Left ventricle myocardium inferior (tissue), 1 donor: Measurements from ENCODE around the gene SLC4A1. TPM values are rescaled to one million over a fixed set of nuclear protein-coding genes. Genes with fewer than 3 reads are reported as not detected.

Experiments
- DNase-seq: peaks from one replicate; pipeline ENCODE4 v3.0.0-alpha.2; 2020
- H3K27ac ChIP-seq: fragments of 200-600 bp; replicated peaks from 2 replicates; pipeline ENCODE4 v1.8.0; 2021
- H3K27me3 ChIP-seq: fragments of 200-600 bp; 2 replicates; pipeline ENCODE4 v1.8.0; 2021; ENCODE audit warnings: low read depth
- H3K36me3 ChIP-seq: fragments of 200-600 bp; 2 replicates; pipeline ENCODE4 v1.8.0; 2021
- H3K4me1 ChIP-seq: fragments of 200-600 bp; 2 replicates; pipeline ENCODE4 v1.8.0; 2021
- H3K4me3 ChIP-seq: fragments of 200-600 bp; 2 replicates; pipeline ENCODE4 v1.8.0; 2021; ENCODE audit warnings: mild to moderate bottlenecking, moderate library complexity
- H3K9me3 ChIP-seq: fragments of 200-600 bp; replicated peaks from 2 replicates; pipeline ENCODE4 v1.8.0; 2021
- intact Hi-C: fragments of 100-400 bp; cut with micrococcal nuclease; formaldehyde crosslinking; loops from one replicate; pipeline ENCODE4 v1.11.0; 2022
- long read RNA-seq: library from polyadenylated mRNA; unstranded; transcript quantifications from one replicate; pipeline ENCODE4 v2.0.0, GENCODE V29; 2021
- total RNA-seq: library from RNA; stranded (reverse); fragmentation: NEBNext Ultra II Directional; extraction: Animal tissue kit (Norgen Biotek cat#: 25700); gene quantifications from one replicate; pipeline ENCODE4 v1.2.1, GENCODE V29; 2021
- TF ChIP-seq, protein P1 (sequence below): fragments of 200-600 bp; IDR thresholded peaks from 2 replicates; pipeline ENCODE4 v1.8.0; 2021; ENCODE audit warnings: antibody characterized with exemption, mild to moderate bottlenecking, borderline replicate concordance
- donor health status: DM: no; HTN: yes; CAD: no; lungs with severe emphysema.

SLC4A1 gene
- total RNA-seq, result not detected
- long read RNA-seq, full-length matches to known transcripts, result 1 of 1 reads
- long read RNA-seq, partial matches to known transcripts, result 0 of 1 reads
- long read RNA-seq, other reads (novel, unspliced or antisense), result 0 of 1 reads

- Histone ChIP-seq H3K4me3 (no peak within 1 kb of the TSS), H3K27ac (no peak within 1 kb of the TSS), H3K27me3 (peaks cover 3% of the 10 kb centered on the region), H3K9me3 (no peaks in the 10 kb centered on the region), H3K4me1 (peaks cover 12% of the 10 kb centered on the region), H3K36me3 (no peaks in the 10 kb centered on the region)
- TF ChIP-seq, protein P1, sequence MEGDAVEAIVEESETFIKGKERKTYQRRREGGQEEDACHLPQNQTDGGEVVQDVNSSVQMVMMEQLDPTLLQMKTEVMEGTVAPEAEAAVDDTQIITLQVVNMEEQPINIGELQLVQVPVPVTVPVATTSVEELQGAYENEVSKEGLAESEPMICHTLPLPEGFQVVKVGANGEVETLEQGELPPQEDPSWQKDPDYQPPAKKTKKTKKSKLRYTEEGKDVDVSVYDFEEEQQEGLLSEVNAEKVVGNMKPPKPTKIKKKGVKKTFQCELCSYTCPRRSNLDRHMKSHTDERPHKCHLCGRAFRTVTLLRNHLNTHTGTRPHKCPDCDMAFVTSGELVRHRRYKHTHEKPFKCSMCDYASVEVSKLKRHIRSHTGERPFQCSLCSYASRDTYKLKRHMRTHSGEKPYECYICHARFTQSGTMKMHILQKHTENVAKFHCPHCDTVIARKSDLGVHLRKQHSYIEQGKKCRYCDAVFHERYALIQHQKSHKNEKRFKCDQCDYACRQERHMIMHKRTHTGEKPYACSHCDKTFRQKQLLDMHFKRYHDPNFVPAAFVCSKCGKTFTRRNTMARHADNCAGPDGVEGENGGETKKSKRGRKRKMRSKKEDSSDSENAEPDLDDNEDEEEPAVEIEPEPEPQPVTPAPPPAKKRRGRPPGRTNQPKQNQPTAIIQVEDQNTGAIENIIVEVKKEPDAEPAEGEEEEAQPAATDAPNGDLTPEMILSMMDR, result no peak
- intact Hi-C loops, result no loop called here
- no peak for DNase-seq
These were observed at the start of gene SLC4A1 for GRCh38 chr17:44267818-44268490. SLC4A1 (minus strand) TSS chr17:44268135; CDS start chr17:44262866, 5,269 bp downstream.

- intact Hi-C loops, result no loop called here
- H3K9me3 ChIP-seq, result no peaks in the 10 kb centered on the region
- peaks cover 9% of the 10 kb centered on the region for H3K4me1 ChIP-seq
- TF ChIP-seq, protein P1, result no peak
- H3K4me3 ChIP-seq, result no peak overlapping the region
- no peak overlapping the region for H3K27ac ChIP-seq
- peaks cover 56% of the 10 kb centered on the region for H3K27me3 ChIP-seq
- DNase-seq, result no peak
- H3K36me3 ChIP-seq, result peaks cover 33% of the 10 kb centered on the region
These were observed 49.6 kb upstream of the SLC4A1 start for GRCh38 chr17:44317545-44317944.

- intact Hi-C loops, result no loop called here
- Histone ChIP-seq H3K27me3 (peaks cover 69% of the 10 kb centered on the region), H3K4me3 (no peak overlapping the region), H3K27ac (no peak overlapping the region), H3K4me1 (peaks cover 9% of the 10 kb centered on the region), H3K9me3 (no peaks in the 10 kb centered on the region), H3K36me3 (peaks cover 18% of the 10 kb centered on the region)
- DNase-seq, result no peak
- TF ChIP-seq, protein P1, result no peak
These were observed 48.1 kb upstream of the SLC4A1 start for GRCh38 chr17:44315760-44316731.

- TF ChIP-seq, protein P1, result no peak
- H3K4me1 ChIP-seq, result peaks cover 9% of the 10 kb centered on the region
- peaks cover 9% of the 10 kb centered on the region for H3K36me3 ChIP-seq
- intact Hi-C loops, result no loop called here
- H3K4me3 ChIP-seq, result peak overlapping the region; percentile 51
- H3K9me3 ChIP-seq, result no peaks in the 10 kb centered on the region
- H3K27me3 ChIP-seq, result peaks cover 78% of the 10 kb centered on the region
- H3K27ac ChIP-seq, result no peak overlapping the region
- DNase-seq, result no peak
These were observed 47.1 kb upstream of the SLC4A1 start for GRCh38 chr17:44314869-44315661.

- DNase-seq, result no peak
- Histone ChIP-seq H3K27me3 (peaks cover 83% of the 10 kb centered on the region), H3K36me3 (peaks cover 3% of the 10 kb centered on the region), H3K4me3 (peak overlapping the region; percentile 51), H3K9me3 (no peaks in the 10 kb centered on the region), H3K27ac (no peak overlapping the region), H3K4me1 (peaks cover 9% of the 10 kb centered on the region)
- TF ChIP-seq, protein P1, result no peak
- intact Hi-C loops, result no loop called here
These were observed 46.6 kb upstream of the SLC4A1 start for GRCh38 chr17:44314524-44314868.
